ENCODE measurements around the gene TNKS2.
A peak's percentile ranks its signal among the peaks of the same experiment; 100 is the strongest.

The TNKS2 gene

GRCh38 chr10:91779011-91779605, 19.1 kb upstream of the TNKS2 start:
- H3K27me3 Mint-ChIP-seq = peaks cover 9% of the 10 kb centered on the region
- no peaks in the 10 kb centered on the region for H3K9me3 Mint-ChIP-seq
- no peaks in the 10 kb centered on the region for H3K36me3 Mint-ChIP-seq
- H3K27ac Mint-ChIP-seq = no peak overlapping the region
- no peaks in the 10 kb centered on the region for H3K4me1 Mint-ChIP-seq
- no peak overlapping the region for H3K4me3 Mint-ChIP-seq

GRCh38 chr10:91782539-91782938, 15.7 kb upstream of the TNKS2 start:
- Mint-ChIP-seq H3K27me3 (peaks cover 6% of the 10 kb centered on the region), H3K27ac (no peak overlapping the region), H3K9me3 (no peaks in the 10 kb centered on the region), H3K4me1 (no peaks in the 10 kb centered on the region), H3K36me3 (no peaks in the 10 kb centered on the region), H3K4me3 (no peak overlapping the region)

GRCh38 chr10:91785830-91786229, 12.4 kb upstream of the TNKS2 start:
- no peaks in the 10 kb centered on the region for H3K9me3 Mint-ChIP-seq
- H3K27me3 Mint-ChIP-seq = peaks cover 6% of the 10 kb centered on the region
- H3K4me3 Mint-ChIP-seq = no peak overlapping the region
- no peak overlapping the region for H3K27ac Mint-ChIP-seq
- no peaks in the 10 kb centered on the region for H3K36me3 Mint-ChIP-seq
- no peaks in the 10 kb centered on the region for H3K4me1 Mint-ChIP-seq

GRCh38 chr10:91787258-91787657, 11.0 kb upstream of the TNKS2 start:
- Mint-ChIP-seq H3K27ac (no peak overlapping the region), H3K9me3 (no peaks in the 10 kb centered on the region), H3K4me1 (no peaks in the 10 kb centered on the region), H3K36me3 (no peaks in the 10 kb centered on the region), H3K4me3 (no peak overlapping the region), H3K27me3 (peaks cover 4% of the 10 kb centered on the region)

- H3K4me1 Mint-ChIP-seq = no peaks in the 10 kb centered on the region
- H3K27me3 Mint-ChIP-seq = peaks cover 4% of the 10 kb centered on the region
- no peaks in the 10 kb centered on the region for H3K9me3 Mint-ChIP-seq
- H3K4me3 Mint-ChIP-seq = no peak overlapping the region
- H3K36me3 Mint-ChIP-seq = no peaks in the 10 kb centered on the region
- no peak overlapping the region for H3K27ac Mint-ChIP-seq
Observed at GRCh38 chr10:91787810-91788209, 10.4 kb upstream of the TNKS2 start.

GRCh38 chr10:91788527-91788926, 9.7 kb upstream of the TNKS2 start:
- Mint-ChIP-seq H3K4me3 (no peak overlapping the region), H3K27ac (no peak overlapping the region), H3K36me3 (no peaks in the 10 kb centered on the region), H3K27me3 (no peaks in the 10 kb centered on the region), H3K4me1 (no peaks in the 10 kb centered on the region), H3K9me3 (no peaks in the 10 kb centered on the region)

- Mint-ChIP-seq H3K27me3 (no peaks in the 10 kb centered on the region), H3K36me3 (peaks cover 9% of the 10 kb centered on the region), H3K27ac (peak overlapping the region; percentile 87), H3K4me1 (peaks cover 53% of the 10 kb centered on the region), H3K4me3 (peak overlapping the region; percentile 94), H3K9me3 (no peaks in the 10 kb centered on the region)
Observed at GRCh38 chr10:91796331-91797047, 1.7 kb upstream of the TNKS2 start.

- Mint-ChIP-seq H3K27ac (peak overlapping the region; percentile 87), H3K9me3 (no peaks in the 10 kb centered on the region), H3K27me3 (no peaks in the 10 kb centered on the region), H3K4me1 (peaks cover 59% of the 10 kb centered on the region), H3K36me3 (peaks cover 9% of the 10 kb centered on the region), H3K4me3 (peak overlapping the region; percentile 94)
Observed at GRCh38 chr10:91797048-91797690, 1.1 kb upstream of the TNKS2 start.

GRCh38 chr10:91798649-91799611, 704 bp downstream of the TNKS2 start:
- peak overlapping the region; percentile 93 for H3K4me3 Mint-ChIP-seq
- H3K4me1 Mint-ChIP-seq = peaks cover 77% of the 10 kb centered on the region
- peaks cover 11% of the 10 kb centered on the region for H3K36me3 Mint-ChIP-seq
- H3K27me3 Mint-ChIP-seq = no peaks in the 10 kb centered on the region
- H3K27ac Mint-ChIP-seq = peak overlapping the region; percentile 93
- H3K9me3 Mint-ChIP-seq = no peaks in the 10 kb centered on the region

- no peaks in the 10 kb centered on the region for H3K27me3 Mint-ChIP-seq
- peak overlapping the region; percentile 93 for H3K4me3 Mint-ChIP-seq
- peaks cover 84% of the 10 kb centered on the region for H3K4me1 Mint-ChIP-seq
Observed at GRCh38 chr10:91799612-91799975, 1.4 kb downstream of the TNKS2 start.

GRCh38 chr10:91800182-91800581, 2.0 kb downstream of the TNKS2 start:
- Mint-ChIP-seq H3K9me3 (no peaks in the 10 kb centered on the region), H3K4me1 (peaks cover 85% of the 10 kb centered on the region), H3K36me3 (peaks cover 13% of the 10 kb centered on the region), H3K4me3 (peak overlapping the region; percentile 93), H3K27ac (peak overlapping the region; percentile 89), H3K27me3 (no peaks in the 10 kb centered on the region)

More at GRCh38 chr10:91799612-91799975, 1.4 kb downstream of the TNKS2 start:
- H3K36me3 Mint-ChIP-seq = peaks cover 11% of the 10 kb centered on the region
- H3K27ac Mint-ChIP-seq = peak overlapping the region; percentile 89
- H3K9me3 Mint-ChIP-seq = no peaks in the 10 kb centered on the region

- Mint-ChIP-seq H3K27me3 (no peaks in the 10 kb centered on the region), H3K27ac (peak overlapping the region; percentile 81), H3K9me3 (no peaks in the 10 kb centered on the region), H3K36me3 (peaks cover 15% of the 10 kb centered on the region), H3K4me3 (peak overlapping the region; percentile 93), H3K4me1 (peaks cover 89% of the 10 kb centered on the region)
Observed at GRCh38 chr10:91800756-91801155, 2.5 kb downstream of the TNKS2 start.

- Mint-ChIP-seq H3K27me3 (no peaks in the 10 kb centered on the region), H3K27ac (peak overlapping the region; percentile 66), H3K36me3 (peaks cover 15% of the 10 kb centered on the region), H3K4me3 (peak overlapping the region; percentile 23), H3K4me1 (peaks cover 87% of the 10 kb centered on the region), H3K9me3 (no peaks in the 10 kb centered on the region)
Observed at GRCh38 chr10:91803386-91804125, 5.3 kb downstream of the TNKS2 start.

GRCh38 chr10:91804126-91804510, 5.9 kb downstream of the TNKS2 start:
- peaks cover 91% of the 10 kb centered on the region for H3K4me1 Mint-ChIP-seq
- no peaks in the 10 kb centered on the region for H3K9me3 Mint-ChIP-seq
- H3K27ac Mint-ChIP-seq = no peak overlapping the region
- H3K4me3 Mint-ChIP-seq = peak overlapping the region; percentile 19
- no peaks in the 10 kb centered on the region for H3K27me3 Mint-ChIP-seq
- H3K36me3 Mint-ChIP-seq = peaks cover 14% of the 10 kb centered on the region

Data from activated naive CD4-positive, alpha-beta T cell treated with anti-CD3 and anti-CD28 coated beads, Interleukin-2, amount 50 U/mL, for 24 hours (primary cell).